HEK293T (cell line): ENCODE results near the gene CCDC142.

Source experiments
- CTCF ChIA-PET: fragments of 350-600 bp; formaldehyde crosslinking; extraction: SDS; loops from one replicate; lab custom pipeline; 2021; ENCODE audit warnings: antibody characterized with exemption, inconsistent platforms; lab: Yijun Ruan, JAX
- POLR2A ChIA-PET: fragments of 350-600 bp; formaldehyde crosslinking; extraction: SDS; loops from one replicate; lab custom pipeline; 2020; ENCODE audit warnings: antibody characterized with exemption, inconsistent platforms; lab: Yijun Ruan, JAX
- DNase-seq: peaks from one replicate; pipeline ENCODE4 v3.0.0; 2012; ENCODE audit warnings: mixed read lengths; ENCODE audit errors: extremely low spot score
- ARNT ChIP-seq: fragments of 450-650 bp; IDR thresholded peaks from 2 replicates; pipeline ENCODE4 v1.6.1; 2017; ENCODE audit warnings: mild to moderate bottlenecking
- BHLHE40 ChIP-seq: fragments of 450-650 bp; IDR thresholded peaks from 2 replicates; pipeline ENCODE4 v1.6.1; 2016; ENCODE audit warnings: mild to moderate bottlenecking, moderate library complexity, borderline replicate concordance
- CTBP1 ChIP-seq: fragments of 450-650 bp; IDR thresholded peaks from 2 replicates; pipeline ENCODE4 v1.6.1; 2016; ENCODE audit warnings: borderline replicate concordance
- ELF4 ChIP-seq: fragments of 450-650 bp; IDR thresholded peaks from 2 replicates; pipeline ENCODE4 v1.6.1; 2017; ENCODE audit warnings: antibody characterized with exemption
- FOXA1 ChIP-seq: fragments of 450-650 bp; IDR thresholded peaks from 2 replicates; pipeline ENCODE4 v1.6.1; 2016; ENCODE audit warnings: mild to moderate bottlenecking
- FOXK2 ChIP-seq: fragments of 450-650 bp; IDR thresholded peaks from 2 replicates; pipeline ENCODE4 v1.6.1; 2016; ENCODE audit warnings: mild to moderate bottlenecking
- FOXM1 ChIP-seq: fragments of 450-650 bp; IDR thresholded peaks from 2 replicates; pipeline ENCODE4 v1.6.1; 2017; ENCODE audit warnings: mild to moderate bottlenecking, borderline replicate concordance
- HDGF ChIP-seq: fragments of 450-650 bp; IDR thresholded peaks from 2 replicates; pipeline ENCODE4 v1.6.1; 2017; ENCODE audit warnings: antibody characterized with exemption, borderline replicate concordance
- L3MBTL2 ChIP-seq: fragments of 450-650 bp; conservative IDR thresholded peaks from 2 replicates; pipeline ENCODE4 v1.6.1; 2016; ENCODE audit warnings: mild to moderate bottlenecking
- LEF1 ChIP-seq: fragments of 450-650 bp; IDR thresholded peaks from 2 replicates; pipeline ENCODE4 v1.6.1; 2017; ENCODE audit warnings: mild to moderate bottlenecking, borderline replicate concordance
- NFRKB ChIP-seq: fragments of 450-650 bp; IDR thresholded peaks from 2 replicates; pipeline ENCODE4 v1.6.1; 2016; ENCODE audit warnings: mild to moderate bottlenecking, moderate library complexity
- PKNOX1 ChIP-seq: fragments of 450-650 bp; IDR thresholded peaks from 2 replicates; pipeline ENCODE4 v1.6.1; 2016
- SP1 ChIP-seq: fragments of 450-650 bp; IDR thresholded peaks from 2 replicates; pipeline ENCODE4 v1.6.1; 2017
- SUZ12 ChIP-seq: fragments of 450-650 bp; IDR thresholded peaks from 2 replicates; pipeline ENCODE4 v1.6.1; 2016; ENCODE audit warnings: mild to moderate bottlenecking
- TARDBP ChIP-seq: fragments of 450-650 bp; IDR thresholded peaks from 2 replicates; pipeline ENCODE4 v1.6.1; 2016
- ZNF384 ChIP-seq: fragments of 450-650 bp; IDR thresholded peaks from 2 replicates; pipeline ENCODE4 v1.6.1; 2016

Gene CCDC142

GRCh38 chr2:74439803-74440377, 42.9 kb downstream of the CCDC142 start:
- ChIA-PET CTCF (interaction anchor here (1.0 to 1.2 kb wide), 2 partner anchors 35 to 55 kb away, joined by 3 read pairs; no protein-coding TSS in a partner anchor), POLR2A (interaction anchor here (0.8 to 3.6 kb wide), 16 partner anchors 8 to 68 kb away, joined by 3 to 81 read pairs (median 6); partner anchors contain the start of genes C2orf81, CCDC142, DCTN1 and INO80B)
- DNase-seq: no peak
- TF ChIP-seq ELF4 (no peak), LEF1 (no peak), NFRKB (no peak), FOXA1 (no peak), TARDBP (no peak), ZNF384 (no peak), CTBP1 (no peak), PKNOX1 (no peak), BHLHE40 (no peak), FOXM1 (no peak), SUZ12 (no peak), ARNT (no peak), FOXK2 (no peak), L3MBTL2 (no peak), SP1 (no peak), HDGF (no peak)

DNA sequence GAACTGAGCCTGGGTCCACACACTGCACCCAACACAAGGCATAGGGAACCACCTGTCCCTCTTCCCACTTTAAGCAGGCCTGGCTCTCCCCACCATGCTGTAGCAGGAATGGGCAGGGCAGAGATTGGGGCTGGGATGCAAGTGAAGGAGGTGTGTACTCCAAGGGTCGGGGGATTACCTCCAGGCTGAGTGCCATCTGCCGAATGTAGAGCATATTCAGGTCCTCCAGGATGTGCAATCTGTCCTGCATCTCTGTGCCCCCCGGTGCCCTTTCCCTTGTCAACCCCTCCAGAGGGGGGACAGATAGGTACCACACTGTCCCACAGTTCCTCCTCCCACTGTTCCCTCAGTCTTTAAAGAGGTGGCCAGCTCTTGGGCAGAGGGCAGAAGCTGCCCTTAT, 43.4 kb downstream of the CCDC142 start:
- CTCF ChIA-PET: interaction anchor here (1.0 to 1.2 kb wide), 2 partner anchors 36 to 55 kb away, joined by 3 read pairs; no protein-coding TSS in a partner anchor
- POLR2A ChIA-PET: interaction anchor here (1.1 to 3.6 kb wide), 8 partner anchors 11 to 69 kb away, joined by 4 to 81 read pairs (median 7); partner anchors contain the start of genes C2orf81, DCTN1, INO80B and MOGS

GRCh38 chr2:74438248-74438647, 44.5 kb downstream of the CCDC142 start:
- TF ChIP-seq PKNOX1: no peak
- no peak for TF ChIP-seq ARNT
- TF ChIP-seq FOXM1: no peak
- no peak for TF ChIP-seq L3MBTL2
- no peak for TF ChIP-seq BHLHE40
- no peak for TF ChIP-seq NFRKB
- no peak for TF ChIP-seq LEF1
- no peak for TF ChIP-seq SP1
- no peak for TF ChIP-seq ELF4
- TF ChIP-seq HDGF: no peak
- TF ChIP-seq FOXK2: no peak
- no peak for TF ChIP-seq TARDBP
- TF ChIP-seq ZNF384: no peak
- TF ChIP-seq CTBP1: no peak
- no peak for TF ChIP-seq FOXA1
- no peak for TF ChIP-seq SUZ12
- no peak for DNase-seq
- ChIA-PET POLR2A (interaction anchor here (3.6 kb wide), 1 partner anchor 17 kb away, joined by 81 read pairs; the partner anchor contains the start of genes INO80B and WBP1), CTCF (no interaction called here)

More for the DNA sequence above, 43.4 kb downstream of the CCDC142 start:
- TF ChIP-seq ELF4: no peak
- no peak for TF ChIP-seq ZNF384
- TF ChIP-seq BHLHE40: no peak
- no peak for DNase-seq

- POLR2A ChIA-PET: no interaction called here
- no peak for TF ChIP-seq NFRKB
- TF ChIP-seq L3MBTL2: no peak
- TF ChIP-seq SUZ12: no peak
- no peak for DNase-seq
- CTCF ChIA-PET: no interaction called here
These were observed 45.7 kb downstream of the CCDC142 start for GRCh38 chr2:74436848-74437695.

DNA sequence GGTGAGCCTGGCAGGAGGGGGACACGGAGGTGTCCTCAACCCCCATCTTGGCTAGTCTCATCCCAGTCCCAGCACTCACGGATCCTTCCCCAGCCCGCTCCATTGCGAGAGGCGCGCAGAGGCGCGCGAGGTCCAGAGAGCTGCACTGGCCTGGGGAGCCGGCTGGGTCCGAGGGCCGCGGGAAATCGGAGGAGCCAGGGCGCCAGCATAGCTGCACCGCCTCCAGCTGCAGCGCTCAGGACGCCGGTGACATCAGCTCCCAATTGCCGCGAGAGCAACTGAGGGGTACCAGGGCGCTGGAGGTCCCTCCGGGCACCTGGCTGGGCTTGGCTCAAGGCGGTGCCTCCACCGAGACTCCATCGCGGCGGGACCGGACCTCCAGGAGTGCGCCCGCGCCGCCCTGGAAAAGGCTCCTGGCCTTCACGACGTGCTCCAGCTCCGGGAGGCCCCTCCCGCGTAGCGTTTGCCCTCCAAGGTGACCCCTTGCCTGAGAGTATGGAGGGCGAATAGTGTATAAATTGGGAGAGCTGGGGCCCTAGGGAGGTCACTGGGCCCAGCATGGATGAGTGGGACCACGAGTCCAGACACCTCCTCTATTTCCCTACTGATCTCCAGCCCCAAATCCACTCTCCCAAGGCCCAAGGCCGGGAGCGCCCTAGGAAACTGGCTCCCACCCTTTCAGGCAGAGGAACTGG, 46.5 kb downstream of the CCDC142 start:
- ChIA-PET POLR2A (interaction anchor here (1.7 kb wide), 1 partner anchor 22 kb away, joined by 6 read pairs; the partner anchor contains the start of gene WBP1), CTCF (no interaction called here)
- DNase-seq: no peak
- TF ChIP-seq HDGF (no peak), NFRKB (no peak), LEF1 (no peak), TARDBP (no peak), L3MBTL2 (no peak), SP1 (no peak), FOXM1 (no peak), FOXA1 (no peak), FOXK2 (no peak), BHLHE40 (no peak), ELF4 (no peak), PKNOX1 (no peak), CTBP1 (no peak), ARNT (no peak), ZNF384 (no peak), SUZ12 (no peak)

- POLR2A ChIA-PET: interaction anchor here (0.9 to 3.8 kb wide), 4 partner anchors 9 to 28 kb away, joined by 3 to 18 read pairs (median 8); partner anchors contain the start of genes INO80B and WBP1
- CTCF ChIA-PET: no interaction called here
- no peak for TF ChIP-seq FOXA1
- no peak for TF ChIP-seq HDGF
- TF ChIP-seq FOXM1: no peak
- TF ChIP-seq NFRKB: no peak
- TF ChIP-seq LEF1: no peak
- TF ChIP-seq ZNF384: no peak
- TF ChIP-seq L3MBTL2: no peak
- TF ChIP-seq SUZ12: no peak
- TF ChIP-seq SP1: no peak
- no peak for TF ChIP-seq PKNOX1
- no peak for TF ChIP-seq CTBP1
- TF ChIP-seq FOXK2: no peak
- TF ChIP-seq ARNT: no peak
- TF ChIP-seq TARDBP: no peak
- no peak for TF ChIP-seq ELF4
- no peak for TF ChIP-seq BHLHE40
- DNase-seq: no peak
These were observed 52.3 kb downstream of the CCDC142 start for GRCh38 chr2:74430502-74430901.
